HG02759 (cell line): ENCODE data around the gene NOX3.
"Not testable (repeated sequence)": the region's sequence is repeated elsewhere in the genome, so short reads cannot be mapped to it uniquely, and the experiment has no call there.

Experiments
- ATAC-seq: cut with Tn5 transposase; IDR thresholded peaks from one replicate; pipeline ENCODE4 v1.9.1; 2021; ENCODE audit warnings: mild to moderate bottlenecking, moderate library complexity; ENCODE audit not compliant: unreplicated experiment

NOX3 gene

DNA sequence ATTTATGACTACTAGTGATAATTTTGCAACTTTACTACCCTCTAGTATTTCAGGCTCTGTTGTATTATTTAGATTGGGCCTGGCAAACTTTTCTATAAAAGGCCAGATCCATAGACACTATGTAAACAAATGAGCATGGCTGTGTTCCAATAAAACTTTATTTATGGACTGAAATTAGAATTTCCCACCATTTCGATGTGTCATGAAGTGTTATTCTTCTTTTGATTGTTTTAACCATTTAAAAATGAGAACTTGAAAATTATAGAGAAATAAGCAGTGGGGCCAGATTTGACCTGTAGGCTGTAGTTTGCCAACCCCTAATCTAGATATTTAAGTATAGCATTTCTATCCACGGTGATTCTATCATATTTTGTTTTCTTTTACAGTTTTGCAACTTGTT lies 79.8 kb downstream of the NOX3 start:
- ATAC-seq: no peak

DNA sequence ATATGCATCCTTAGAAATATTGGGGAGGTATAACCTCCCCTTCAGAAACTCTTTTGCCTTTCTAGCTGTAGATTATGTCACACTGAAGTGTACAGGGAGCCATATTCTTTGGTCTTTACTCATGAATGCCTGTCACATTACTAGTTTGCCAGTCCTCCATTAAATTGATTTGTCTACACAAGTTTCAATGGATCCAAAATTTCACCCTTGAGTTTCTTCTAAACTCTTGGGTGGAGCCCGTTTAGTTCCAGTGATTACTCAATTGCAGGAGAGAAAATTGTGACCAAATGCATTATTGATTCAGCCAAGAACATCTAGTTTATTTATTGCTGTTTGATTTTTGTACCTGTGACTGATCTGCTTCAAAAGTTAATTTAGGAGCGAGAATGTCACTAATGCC lies 81.0 kb downstream of the NOX3 start:
- no peak for ATAC-seq

DNA sequence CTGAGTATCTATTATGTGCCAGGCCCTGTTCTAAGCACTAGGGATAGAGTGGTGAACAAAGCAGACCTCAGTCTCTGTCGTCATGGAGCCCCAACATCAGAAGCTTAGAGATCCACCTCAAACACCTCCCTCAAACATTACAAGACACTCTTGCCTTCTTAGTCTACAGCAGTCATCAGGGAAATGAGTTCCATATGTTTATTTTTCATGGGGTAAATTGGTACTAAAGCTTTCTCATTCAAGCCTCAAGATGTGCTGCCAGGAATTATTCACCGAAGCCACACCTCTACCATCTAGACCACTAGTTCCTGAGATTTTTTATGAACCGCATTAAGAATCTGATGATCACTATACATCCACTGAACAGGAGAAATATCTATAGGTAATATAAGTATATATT lies 82.4 kb downstream of the NOX3 start:
- ATAC-seq: no peak

DNA sequence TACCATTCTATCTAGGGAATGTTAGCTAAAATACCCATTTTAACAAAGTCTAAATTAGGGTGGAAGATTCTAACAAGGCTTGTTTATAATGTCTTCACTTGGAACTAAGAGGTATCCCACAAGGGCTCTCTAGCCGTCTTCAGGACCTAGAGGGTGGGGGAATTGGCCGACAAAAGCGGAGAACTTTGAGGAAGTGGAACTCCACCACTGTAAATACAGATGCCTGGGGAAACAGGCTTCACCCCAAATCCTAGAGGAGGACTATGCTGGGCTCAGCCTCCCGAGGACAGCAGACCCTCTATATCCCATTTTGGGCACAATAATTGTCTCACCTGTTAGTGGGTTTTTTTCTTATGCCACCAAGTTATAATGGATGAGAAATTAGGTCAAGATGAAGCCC lies 83.4 kb downstream of the NOX3 start:
- no peak for ATAC-seq

DNA sequence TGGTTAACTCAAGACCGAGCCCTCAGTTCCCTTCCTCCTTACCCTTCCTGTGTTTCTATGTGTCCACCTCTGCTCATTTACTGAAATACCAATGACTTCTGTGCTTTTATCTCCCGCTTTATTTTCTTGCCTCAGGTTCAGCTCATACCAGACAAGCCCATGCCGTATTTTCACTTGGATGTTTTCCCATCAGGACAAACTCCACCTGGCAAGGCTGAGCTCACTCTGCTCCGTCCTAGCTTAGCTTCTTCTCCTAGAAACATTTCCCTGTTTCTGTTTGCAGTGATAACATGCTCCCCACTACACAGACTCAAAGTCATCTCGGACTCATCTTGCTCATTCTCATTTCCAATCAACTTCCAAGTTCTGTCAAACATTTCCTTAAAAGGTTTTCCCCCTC lies 84.4 kb downstream of the NOX3 start:
- no peak for ATAC-seq

DNA sequence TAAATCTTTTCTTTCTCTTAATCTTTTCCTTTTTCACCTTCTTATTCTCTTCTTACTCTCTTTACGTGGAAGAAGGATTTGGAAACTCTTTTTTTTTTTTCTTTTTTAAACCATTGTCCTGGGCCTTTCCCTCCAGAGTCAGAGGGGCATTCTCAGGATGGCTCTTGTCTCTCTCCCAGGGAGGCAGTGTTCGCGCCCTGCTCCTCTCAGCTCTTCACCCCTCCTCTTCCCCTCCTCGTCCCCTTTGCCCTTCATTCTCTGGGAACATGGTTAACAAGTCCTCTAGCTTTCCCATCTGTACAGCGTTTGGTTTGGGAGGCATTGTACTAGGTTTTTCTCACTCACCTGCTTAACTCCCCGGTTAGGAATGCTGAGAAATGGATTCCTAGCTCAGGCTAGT lies 89.3 kb downstream of the NOX3 start:
- ATAC-seq: no peak

DNA sequence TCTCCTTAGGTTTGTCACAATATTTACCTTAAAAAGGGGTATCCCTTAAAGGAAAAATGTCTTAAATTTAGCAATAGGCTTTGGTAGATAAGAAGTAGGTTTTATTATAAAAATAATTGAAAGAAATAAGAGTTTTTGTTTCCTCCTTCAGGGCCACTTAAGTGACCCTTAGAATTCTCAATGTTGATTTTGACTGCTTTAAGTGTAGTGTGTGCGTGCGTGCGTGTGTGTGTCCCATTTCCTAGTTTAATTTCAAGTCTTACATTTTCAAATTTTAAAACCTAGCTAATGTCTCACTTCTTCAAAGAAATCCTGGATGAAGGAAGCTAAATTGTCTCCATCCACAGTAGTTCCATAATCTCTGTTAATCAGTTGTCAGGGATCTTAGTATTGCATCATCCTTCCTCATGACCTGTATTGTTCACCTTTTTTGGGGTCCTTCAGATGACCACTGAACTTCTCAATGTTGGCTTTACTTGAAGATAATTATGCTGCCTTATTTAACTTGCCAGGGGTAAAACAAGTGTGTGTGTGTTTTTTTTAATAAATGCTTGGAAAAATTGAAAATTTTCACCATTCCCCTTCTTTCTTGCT lies 90.7 kb downstream of the NOX3 start:
- no peak for ATAC-seq

DNA sequence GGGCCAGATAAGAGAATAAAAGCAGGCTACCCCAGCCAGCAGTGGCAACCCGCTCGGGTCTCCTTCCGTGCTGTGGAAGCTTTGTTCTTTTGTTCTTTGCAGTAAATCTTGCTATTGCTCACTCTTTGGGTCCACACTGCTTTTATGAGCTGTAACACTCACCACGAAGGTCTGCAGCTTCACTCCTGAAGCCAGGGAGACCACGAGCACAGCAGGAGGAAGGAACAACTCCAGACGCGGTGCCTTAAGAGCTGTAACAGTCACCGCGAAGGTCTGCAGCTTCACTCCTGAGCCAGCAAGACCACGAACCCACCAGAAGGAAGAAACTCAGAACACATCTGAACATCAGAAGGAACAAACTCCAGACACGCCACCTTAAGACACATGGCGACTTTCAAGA lies 91.6 kb downstream of the NOX3 start:
- not testable (repeated sequence) for ATAC-seq

DNA sequence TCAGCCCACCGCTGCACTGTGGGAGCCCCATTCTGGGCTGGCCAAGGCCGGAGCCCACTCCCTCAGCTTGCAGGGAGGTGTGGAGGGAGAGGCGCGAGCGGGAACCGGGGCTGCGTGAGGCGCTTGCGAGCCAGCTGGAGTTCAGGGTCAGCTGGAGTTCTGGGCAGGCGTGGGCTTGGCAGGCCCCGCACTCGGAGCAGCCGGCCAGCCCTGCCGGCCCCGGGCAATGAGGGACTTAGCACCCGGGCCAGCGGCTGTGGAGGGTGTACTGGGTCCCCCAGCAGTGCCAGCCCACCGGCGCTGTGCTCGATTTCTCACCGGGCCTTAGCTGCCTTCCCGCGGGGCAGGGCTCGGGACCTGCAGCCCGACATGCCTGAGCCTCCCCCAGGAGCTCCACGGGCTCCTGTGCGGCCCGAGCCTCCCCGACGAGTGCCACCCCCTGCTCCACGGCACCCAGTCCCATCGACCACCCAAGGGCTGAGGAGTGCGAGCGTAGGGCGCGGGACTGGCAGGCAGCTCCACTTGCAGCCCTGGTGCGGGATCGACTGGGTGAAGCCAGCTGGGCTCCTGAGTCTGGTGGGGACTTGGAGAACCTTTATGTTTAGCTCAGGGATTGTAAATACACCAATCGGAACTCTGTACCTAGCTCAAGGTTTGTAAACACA lies 92.5 kb downstream of the NOX3 start:
- not testable (repeated sequence) for ATAC-seq

DNA sequence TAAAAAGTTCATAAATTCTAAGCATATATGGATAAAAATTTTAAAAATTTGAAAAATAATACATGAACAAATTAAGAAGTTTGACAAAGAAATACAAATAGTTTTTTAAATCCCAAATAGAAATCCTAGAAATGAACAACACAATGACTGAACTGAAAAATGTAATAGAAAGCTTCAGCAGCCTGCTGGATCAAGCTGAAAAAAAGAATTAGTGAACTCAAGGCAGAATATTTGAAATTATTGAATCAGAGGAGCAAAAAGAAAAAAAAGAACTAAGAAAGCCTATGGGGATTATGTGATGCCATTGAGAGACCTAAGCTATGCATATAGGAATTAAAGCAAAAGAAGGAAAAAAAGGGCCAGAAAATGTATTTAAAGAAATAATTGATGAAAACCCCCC lies 101.5 kb downstream of the NOX3 start:
- no peak for ATAC-seq

DNA sequence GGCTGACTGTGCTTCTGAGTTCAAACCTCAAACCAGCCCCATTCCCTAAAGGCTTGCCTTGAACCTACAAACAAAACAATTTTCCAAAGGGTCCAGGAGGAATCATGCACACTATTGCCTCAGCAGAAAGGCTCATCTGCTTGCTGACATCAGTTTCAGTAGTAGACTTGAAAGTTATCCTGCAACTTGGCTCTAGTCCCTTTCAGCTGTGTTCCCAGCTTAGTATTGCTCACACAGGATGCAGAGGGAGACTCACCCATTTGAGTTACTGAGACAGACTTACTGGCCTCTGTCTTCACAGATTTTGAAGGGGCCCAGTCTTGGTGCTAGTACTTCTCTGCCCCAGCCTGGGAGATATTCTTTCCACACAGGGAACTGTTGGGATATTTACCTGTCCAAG lies 102.8 kb downstream of the NOX3 start:
- ATAC-seq: no peak

DNA sequence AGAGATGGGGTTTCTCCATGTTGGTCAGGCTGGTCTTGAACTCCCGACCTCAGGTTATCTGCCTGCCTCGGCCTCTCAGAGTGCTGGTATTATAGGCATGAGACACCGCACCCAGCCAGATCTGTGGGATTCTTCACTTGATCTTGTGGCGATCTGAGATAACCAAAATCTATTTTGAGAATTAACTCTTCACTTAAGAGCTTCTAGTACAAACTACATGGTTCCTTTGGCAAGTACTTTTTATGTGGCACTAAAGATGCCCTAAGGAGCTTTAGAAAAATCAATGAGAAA lies 103.6 kb downstream of the NOX3 start:
- no peak for ATAC-seq

DNA sequence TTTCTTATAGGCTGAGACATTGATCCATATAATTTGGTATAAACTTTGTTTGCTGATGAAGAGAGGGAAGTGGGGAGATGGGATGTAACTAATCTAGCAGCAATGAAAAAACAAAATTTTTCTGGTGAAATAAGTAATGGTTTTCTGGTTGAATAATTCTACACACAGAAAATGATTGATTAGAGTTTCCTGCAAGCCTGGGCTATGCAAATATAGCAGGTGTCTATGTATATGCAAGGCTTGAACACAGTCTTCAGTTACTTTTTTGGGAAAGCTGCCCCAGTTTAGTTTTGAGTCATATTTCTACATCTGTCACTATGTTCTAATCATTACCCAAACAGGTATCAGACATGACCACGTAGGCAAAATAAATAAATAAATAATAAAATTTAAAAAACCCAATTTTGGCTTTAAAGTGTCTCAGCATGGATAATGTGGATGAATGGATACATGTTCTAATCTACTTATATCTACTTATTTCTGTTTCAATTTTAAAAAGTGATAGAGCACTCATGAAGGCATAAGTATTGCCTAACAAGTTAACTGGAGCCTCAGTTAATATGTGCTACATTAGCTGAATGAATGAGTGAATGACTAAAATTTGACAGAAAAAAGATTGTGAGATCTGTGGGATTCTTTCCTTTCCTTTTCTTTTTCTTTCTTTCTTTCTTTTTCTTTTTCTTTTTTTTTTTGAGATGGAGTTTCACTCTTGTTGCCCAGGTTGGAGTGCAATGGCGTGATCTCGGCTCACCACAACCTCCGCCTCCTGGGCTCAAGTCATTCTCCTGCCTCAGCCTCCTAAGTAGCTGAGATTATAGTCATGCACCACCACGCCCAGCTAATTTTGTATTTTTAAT lies 104.1 kb downstream of the NOX3 start:
- ATAC-seq: peak; percentile 95

DNA sequence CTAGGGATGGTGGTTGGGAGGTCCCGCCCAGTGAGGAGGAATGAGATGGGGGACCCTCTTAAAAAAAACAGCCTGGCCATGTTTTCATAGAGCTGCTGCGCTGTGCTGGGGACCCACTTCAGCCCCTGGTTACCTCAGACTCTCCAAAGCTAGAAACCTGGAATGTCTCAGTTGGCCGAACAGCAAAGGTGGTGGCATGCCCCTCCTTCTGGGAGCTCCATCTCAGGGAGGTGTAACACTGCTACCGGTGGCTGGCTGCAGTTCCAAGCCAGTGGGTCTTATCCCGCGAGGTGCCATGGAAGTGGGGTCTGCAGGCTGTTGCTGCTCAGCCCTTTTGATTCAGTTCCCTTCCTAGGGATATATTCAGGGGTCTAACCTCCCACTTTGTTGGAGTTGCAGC lies 105.7 kb downstream of the NOX3 start:
- no peak for ATAC-seq

DNA sequence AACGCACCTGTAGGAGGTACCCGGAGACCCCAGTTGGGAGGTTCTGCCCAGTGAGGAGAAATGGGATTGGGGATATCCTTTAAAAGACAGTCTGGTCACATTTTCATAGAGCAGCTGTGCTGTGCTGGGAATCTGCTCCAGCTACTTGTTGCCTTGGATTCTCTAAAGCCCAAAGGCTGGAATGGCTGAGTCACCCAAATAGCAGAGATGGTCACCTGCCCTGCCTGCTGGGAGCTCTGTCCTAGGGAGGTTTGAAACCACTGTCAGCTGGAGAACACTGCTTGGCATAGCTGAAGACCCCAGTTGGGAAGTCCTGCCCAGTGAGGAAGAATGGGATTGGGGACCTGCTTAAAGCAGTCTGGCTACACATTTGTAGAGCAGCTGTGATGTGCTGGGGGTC lies 106.5 kb downstream of the NOX3 start:
- no peak for ATAC-seq

DNA sequence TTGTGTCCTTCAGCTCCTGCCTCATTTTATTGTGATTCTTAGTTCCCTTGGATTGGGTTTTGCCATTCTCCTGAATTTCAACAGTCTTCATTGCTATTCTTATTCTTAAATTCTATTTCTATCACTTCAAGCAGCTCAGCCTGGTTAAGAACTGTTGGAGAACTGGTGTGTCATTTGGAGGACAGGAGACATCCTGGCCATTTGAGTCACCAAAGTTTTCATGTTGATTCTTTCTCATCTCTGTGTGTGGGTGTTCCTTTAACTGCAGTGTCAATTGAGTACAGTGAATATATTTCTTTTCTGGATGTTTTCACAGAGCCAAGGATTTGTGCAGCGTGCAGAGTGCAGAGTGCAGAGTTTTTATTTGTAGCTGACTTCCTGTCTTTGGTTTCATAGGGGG lies 107.8 kb downstream of the NOX3 start:
- no peak for ATAC-seq

DNA sequence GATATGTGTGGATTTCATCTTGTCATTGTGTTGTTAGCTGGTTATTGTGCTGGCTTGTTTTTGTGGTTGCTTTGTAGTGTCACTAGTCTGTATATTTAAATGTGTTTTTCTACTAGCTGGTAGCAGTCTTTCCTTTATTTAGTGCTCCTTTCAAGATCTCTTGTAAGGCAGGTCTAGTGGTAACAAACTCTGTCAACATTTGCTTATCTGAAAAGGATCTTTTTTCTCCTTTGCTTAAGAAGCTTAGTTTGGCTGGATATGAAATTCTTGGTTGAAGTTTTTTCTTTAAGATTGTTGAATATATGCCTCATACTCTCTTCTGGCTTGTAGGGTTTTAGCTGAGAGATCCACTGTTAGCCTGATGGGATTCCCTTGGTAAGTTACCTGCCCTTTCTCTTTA lies 108.7 kb downstream of the NOX3 start:
- ATAC-seq: no peak
